HepG2 (cell line): ENCODE data around the gene C3orf22. TPM values are rescaled to one million over a fixed set of nuclear protein-coding genes. Genes with fewer than 3 reads are reported as not detected.

ENCODE experiments used
- AFF4 ChIP-seq: sonication (generic); formaldehyde crosslinking; IDR thresholded peaks from 2 replicates; pipeline ENCODE4 v1.4.0; 2020; ENCODE audit warnings: missing genetic modification reagents
- ATF2 ChIP-seq: sonication (generic); formaldehyde crosslinking; IDR thresholded peaks from 2 replicates; pipeline ENCODE4 v1.4.0; 2020; ENCODE audit warnings: missing genetic modification reagents
- CREBL2 ChIP-seq: sonication (generic); formaldehyde crosslinking; IDR thresholded peaks from 2 replicates; pipeline ENCODE4 v1.8.1; 2023; ENCODE audit warnings: missing genetic modification reagents, mild to moderate bottlenecking, borderline replicate concordance
- HNF1A ChIP-seq, 2 experiments: sonication (generic) in 1 of 2; formaldehyde crosslinking in 1 of 2; IDR thresholded peaks; 2 replicates each; pipeline versions ENCODE4 v1.4.0 to v1.6.1; 2016 to 2020; ENCODE audit warnings: borderline replicate concordance in 1 of 2, low read depth in 1 of 2, mild to moderate bottlenecking in 1 of 2, missing genetic modification reagents in 1 of 2
- KDM4B ChIP-seq: sonication (generic); formaldehyde crosslinking; IDR thresholded peaks from 2 replicates; pipeline ENCODE4 v1.4.0; 2020; ENCODE audit warnings: missing genetic modification reagents
- THAP7 ChIP-seq: sonication (generic); formaldehyde crosslinking; IDR thresholded peaks from 2 replicates; pipeline ENCODE4 v1.8.1; 2023; ENCODE audit warnings: mild to moderate bottlenecking, missing genetic modification reagents
- TOE1 ChIP-seq: sonication (generic); formaldehyde crosslinking; IDR thresholded peaks from 2 replicates; pipeline ENCODE4 v1.4.0; 2020; ENCODE audit warnings: mild to moderate bottlenecking, missing genetic modification reagents
- ZNF33A ChIP-seq: sonication (generic); formaldehyde crosslinking; IDR thresholded peaks from 2 replicates; pipeline ENCODE4 v1.5.1; 2020; ENCODE audit warnings: missing genetic modification reagents, mild to moderate bottlenecking, moderate library complexity, borderline replicate concordance
- ZNF430 ChIP-seq: sonication (generic); formaldehyde crosslinking; IDR thresholded peaks from 2 replicates; pipeline ENCODE4 v1.9.0; 2021; ENCODE audit warnings: mild to moderate bottlenecking, missing genetic modification reagents
- polyA plus RNA-seq, 8 experiments: library from polyadenylated mRNA; depleted of rRNA in 3 of 8; stranded (reverse) in 7 of 8; unstranded in 1 of 8; fragments of >200 nt; fragmentation: Illumina TruSeq in 4 of 8; extraction: Trizol in 4 of 8; gene quantifications; 2 replicates each; pipeline versions ENCODE4 v1.2.1 to v1.2.3, GENCODE V29; 2011 to 2016; ENCODE audit warnings: low read depth in 4 of 8, missing spikeins in 1 of 8, mixed read lengths in 1 of 8; ENCODE audit not compliant: insufficient read depth in 1 of 8
- total RNA-seq, 5 experiments: library from RNA; depleted of rRNA; stranded (reverse); fragments of >200 nt; fragmentation: Illumina TruSeq; extraction: Trizol; gene quantifications; 2 replicates each; pipeline ENCODE4 v1.2.3, GENCODE V29; 2016; ENCODE audit warnings: low read depth in 1 of 5

C3orf22 gene
- total and polyA plus RNA-seq, 2 of the 13 experiments (the other 11 are each of a cell fraction or from before 2014, with no cell fraction given): not detected

GRCh38 chr3:126511291-126511690 is 47.4 kb downstream of the C3orf22 start (continued):
- TF ChIP-seq ZNF430 (no peak), CREBL2 (CRISPR knock-in tag) (no peak), AFF4 (no peak), HNF1A (IDR thresholded peaks at IDR 0.05; ENCODE audit: low read depth) (no peak), HNF1A (CRISPR knock-in tag; IDR thresholded peaks at IDR 0.05; ENCODE audit: borderline replicate concordance) (no peak), KDM4B (CRISPR knock-in tag) (no peak), TOE1 (CRISPR knock-in tag) (no peak), ZNF33A (no peak), ATF2 (no peak), THAP7 (CRISPR knock-in tag) (no peak)
